Glomerular endothelial cell (primary cell): ENCODE data around the gene HCN3. TPM values are rescaled to one million over a fixed set of nuclear protein-coding genes. Genes with fewer than 3 reads are reported as not detected.
"Not testable (repeated sequence)": the region's sequence is repeated elsewhere in the genome, so short reads cannot be mapped to it uniquely, and the experiment has no call there.

ENCODE experiments used
- DNase-seq: peaks from one replicate; pipeline ENCODE4 v3.0.0-alpha.2; 2011; ENCODE audit warnings: low read depth, low spot score; ENCODE audit errors: extremely low read depth
- total RNA-seq: library from RNA; depleted of rRNA; stranded (reverse); fragments of >200 nt; gene quantifications from 2 replicates; pipeline ENCODE4 v1.2.3, GENCODE V29; 2015

HCN3 gene
- total RNA-seq, 1 donor from 2014 or later = 1.3 TPM

- no peak for DNase-seq
These were observed 5.3 kb downstream of the HCN3 start for GRCh38 chr1:155282488-155283091.

- no peak for DNase-seq
These were observed 7.2 kb downstream of the HCN3 start for GRCh38 chr1:155284476-155284875.

GRCh38 chr1:155285063-155285462, 7.8 kb downstream of the HCN3 start:
- no peak for DNase-seq

GRCh38 chr1:155285631-155286044, 8.4 kb downstream of the HCN3 start:
- DNase-seq = no peak

GRCh38 chr1:155286544-155286943, 9.3 kb downstream of the HCN3 start:
- no peak for DNase-seq

GRCh38 chr1:155287987-155288543, 10.8 kb downstream of the HCN3 start:
- DNase-seq = no peak

- DNase-seq = not testable (repeated sequence)
These were observed 13.7 kb downstream of the HCN3 start for GRCh38 chr1:155291006-155291405.

GRCh38 chr1:155293086-155293749, 16.0 kb downstream of the HCN3 start:
- DNase-seq = no peak

GRCh38 chr1:155294520-155295182, 17.4 kb downstream of the HCN3 start:
- DNase-seq = no peak

GRCh38 chr1:155295183-155295941, 18.1 kb downstream of the HCN3 start:
- no peak for DNase-seq

- no peak for DNase-seq
These were observed 18.6 kb downstream of the HCN3 start for GRCh38 chr1:155295942-155296267.

- no peak for DNase-seq
These were observed 19.4 kb downstream of the HCN3 start for GRCh38 chr1:155296661-155297060.

- DNase-seq = no peak
These were observed 20.1 kb downstream of the HCN3 start for GRCh38 chr1:155297384-155297783.

- no peak for DNase-seq
These were observed 22.8 kb downstream of the HCN3 start for GRCh38 chr1:155300024-155300423.

- DNase-seq = no peak
These were observed 23.5 kb downstream of the HCN3 start for GRCh38 chr1:155300553-155301329.

- DNase-seq = no peak
These were observed 24.1 kb downstream of the HCN3 start, which contains the start of gene PKLR for GRCh38 chr1:155301342-155301841. TSS of gene PKLR (minus strand) at chr1:155301438. CDS start at chr1:155301395, 43 bp downstream.

GRCh38 chr1:155304558-155305063, 27.3 kb downstream of the HCN3 start:
- no peak for DNase-seq

- no peak for DNase-seq
These were observed 28.7 kb downstream of the HCN3 start for GRCh38 chr1:155305881-155306391.

GRCh38 chr1:155307247-155307740, 30.0 kb downstream of the HCN3 start:
- no peak for DNase-seq
